ENCODE results near the gene PHLDA2.

The PHLDA2 gene

DNA sequence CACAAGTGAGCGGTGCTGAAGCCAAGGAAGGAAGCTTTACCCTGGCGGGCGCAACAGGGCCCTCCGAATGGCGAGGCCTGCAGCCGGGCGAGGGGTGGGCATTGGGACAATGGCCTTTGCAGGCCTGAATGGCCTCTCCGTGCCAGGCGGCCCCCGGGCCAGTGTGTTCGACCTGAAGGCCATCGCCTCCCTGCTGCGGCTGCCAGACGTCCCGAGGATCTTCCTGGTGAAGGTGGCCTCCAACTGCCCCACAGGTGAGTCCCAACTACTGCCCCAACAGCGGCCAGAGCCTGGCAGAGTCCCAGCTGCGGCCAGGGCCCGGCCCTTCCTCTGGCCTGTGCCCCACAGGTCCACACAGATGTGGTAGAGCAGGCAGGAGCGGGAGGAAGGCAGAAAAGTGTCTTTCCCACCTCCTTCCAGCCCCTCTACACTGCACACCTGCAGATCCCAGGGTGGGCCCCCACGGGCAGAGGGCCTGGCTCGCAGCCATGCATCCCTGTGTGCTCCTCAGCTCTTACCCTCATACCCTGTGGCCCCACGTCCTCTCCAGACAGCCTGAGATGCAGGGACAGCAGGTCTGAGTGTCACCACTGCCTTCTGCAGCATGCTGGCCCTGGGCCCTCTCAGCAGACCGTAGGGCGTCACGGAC, 11.3 kb downstream of the PHLDA2 start:
- H3K27me3 ChIP-seq = peaks cover 22% of the 10 kb centered on the region
- H3K9me3 ChIP-seq = no peaks in the 10 kb centered on the region
- TF ChIP-seq, protein P1, sequence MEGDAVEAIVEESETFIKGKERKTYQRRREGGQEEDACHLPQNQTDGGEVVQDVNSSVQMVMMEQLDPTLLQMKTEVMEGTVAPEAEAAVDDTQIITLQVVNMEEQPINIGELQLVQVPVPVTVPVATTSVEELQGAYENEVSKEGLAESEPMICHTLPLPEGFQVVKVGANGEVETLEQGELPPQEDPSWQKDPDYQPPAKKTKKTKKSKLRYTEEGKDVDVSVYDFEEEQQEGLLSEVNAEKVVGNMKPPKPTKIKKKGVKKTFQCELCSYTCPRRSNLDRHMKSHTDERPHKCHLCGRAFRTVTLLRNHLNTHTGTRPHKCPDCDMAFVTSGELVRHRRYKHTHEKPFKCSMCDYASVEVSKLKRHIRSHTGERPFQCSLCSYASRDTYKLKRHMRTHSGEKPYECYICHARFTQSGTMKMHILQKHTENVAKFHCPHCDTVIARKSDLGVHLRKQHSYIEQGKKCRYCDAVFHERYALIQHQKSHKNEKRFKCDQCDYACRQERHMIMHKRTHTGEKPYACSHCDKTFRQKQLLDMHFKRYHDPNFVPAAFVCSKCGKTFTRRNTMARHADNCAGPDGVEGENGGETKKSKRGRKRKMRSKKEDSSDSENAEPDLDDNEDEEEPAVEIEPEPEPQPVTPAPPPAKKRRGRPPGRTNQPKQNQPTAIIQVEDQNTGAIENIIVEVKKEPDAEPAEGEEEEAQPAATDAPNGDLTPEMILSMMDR (IDR thresholded peaks at IDR 0.05) = no peak
- H3K4me1 ChIP-seq (ENCODE audit: control insufficient read depth in 1 of 2, insufficient read depth in 1 of 2, low read depth in 1 of 2, low read length in 1 of 2) = no peaks in the 10 kb centered on the region
- H3K27ac ChIP-seq = no peak overlapping the region
- H3K4me3 ChIP-seq (ENCODE audit: low read depth in 1 of 2, low read length in 1 of 2) = no peak overlapping the region
- no peaks in the 10 kb centered on the region for H3K36me3 ChIP-seq

DNA sequence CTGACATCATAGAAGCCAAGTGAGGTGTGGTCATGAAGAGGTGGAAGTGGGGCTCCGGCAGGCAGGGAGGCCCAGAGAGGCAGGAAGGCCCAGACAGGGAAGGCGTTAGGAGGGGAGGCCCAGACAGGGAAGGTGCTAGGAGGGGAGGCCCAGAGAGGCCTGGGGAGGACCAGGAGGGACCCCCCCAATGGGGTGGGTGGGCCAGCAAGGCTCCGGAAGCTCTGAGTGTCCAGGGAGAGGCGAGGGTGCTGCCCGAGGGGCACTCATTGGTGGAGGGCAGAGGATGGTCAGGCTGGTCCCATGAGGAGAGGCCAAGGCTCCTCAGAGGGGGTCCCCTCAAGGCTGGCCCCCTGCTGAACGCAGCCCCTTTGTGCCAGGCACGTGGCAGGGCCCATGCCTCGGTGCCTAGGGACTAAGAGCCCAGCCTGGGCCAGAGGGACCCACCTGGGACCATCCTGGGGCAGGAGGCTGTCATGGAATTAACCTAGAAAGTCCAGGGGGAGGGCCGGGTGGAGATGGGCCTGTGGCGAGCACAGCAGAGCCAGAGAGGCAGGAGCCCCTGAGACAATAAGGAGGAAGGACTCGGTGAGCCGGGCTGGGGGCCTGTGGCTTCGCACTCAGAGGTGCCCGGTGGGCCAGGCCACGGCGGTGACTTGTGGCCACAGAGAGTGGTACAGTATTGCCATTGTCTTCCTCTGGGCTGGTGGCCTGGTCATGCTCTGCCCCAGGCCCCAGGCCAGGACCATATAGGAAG, 12.2 kb downstream of the PHLDA2 start:
- TF ChIP-seq, protein P1 (IDR thresholded peaks at IDR 0.05) = no peak
- no peaks in the 10 kb centered on the region for H3K9me3 ChIP-seq
- no peak overlapping the region for H3K27ac ChIP-seq
- no peaks in the 10 kb centered on the region for H3K36me3 ChIP-seq
- H3K27me3 ChIP-seq = peaks cover 30% of the 10 kb centered on the region
- no peak overlapping the region for H3K4me3 ChIP-seq (ENCODE audit: low read depth in 1 of 2, low read length in 1 of 2)
- no peaks in the 10 kb centered on the region for H3K4me1 ChIP-seq (ENCODE audit: control insufficient read depth in 1 of 2, insufficient read depth in 1 of 2, low read depth in 1 of 2, low read length in 1 of 2)

DNA sequence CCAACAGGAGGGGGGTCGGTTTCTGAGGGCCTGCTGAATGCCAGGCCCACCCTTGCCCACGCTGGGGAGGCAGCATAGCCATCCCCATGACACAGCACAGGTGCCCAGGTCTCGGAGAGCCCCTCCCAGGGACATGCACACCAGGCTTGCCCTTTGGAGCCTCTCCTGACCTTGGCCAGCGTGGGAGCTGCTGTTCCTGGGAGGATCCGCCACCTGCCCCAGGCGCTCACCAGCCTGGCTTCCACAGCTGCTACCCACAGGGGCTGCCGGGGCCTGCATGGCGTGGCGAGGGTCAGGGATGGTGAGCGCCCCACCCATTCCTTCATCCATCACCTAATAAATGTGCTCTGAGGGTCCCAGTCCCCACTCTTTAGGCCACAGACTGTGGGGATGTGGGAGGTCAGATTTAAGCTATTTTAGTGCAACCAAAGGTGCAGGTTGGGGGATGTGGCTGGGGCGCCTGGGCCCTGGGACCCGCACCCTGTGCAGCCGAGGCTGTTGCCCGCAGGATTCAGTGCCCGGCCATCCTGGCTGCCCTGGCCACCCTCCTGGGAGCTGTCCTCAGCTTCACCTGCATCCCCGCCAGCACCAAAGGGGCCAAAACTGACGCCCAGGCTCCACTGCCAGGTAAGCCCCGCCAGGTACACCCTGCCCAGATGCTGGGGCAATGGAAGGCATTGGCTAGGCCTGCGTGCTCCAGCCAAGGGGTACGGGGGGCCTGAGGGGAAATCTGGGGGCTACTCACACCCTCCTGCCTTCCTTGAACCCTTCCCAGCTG, 12.9 kb downstream of the PHLDA2 start:
- TF ChIP-seq, protein P1 (IDR thresholded peaks at IDR 0.05) = no peak
- H3K36me3 ChIP-seq = no peaks in the 10 kb centered on the region
- H3K9me3 ChIP-seq = no peaks in the 10 kb centered on the region
- peaks cover 33% of the 10 kb centered on the region for H3K27me3 ChIP-seq
- H3K4me3 ChIP-seq (ENCODE audit: low read depth in 1 of 2, low read length in 1 of 2) = no peak overlapping the region
- H3K27ac ChIP-seq = no peak overlapping the region
- H3K4me1 ChIP-seq (ENCODE audit: control insufficient read depth in 1 of 2, insufficient read depth in 1 of 2, low read depth in 1 of 2, low read length in 1 of 2) = no peaks in the 10 kb centered on the region

DNA sequence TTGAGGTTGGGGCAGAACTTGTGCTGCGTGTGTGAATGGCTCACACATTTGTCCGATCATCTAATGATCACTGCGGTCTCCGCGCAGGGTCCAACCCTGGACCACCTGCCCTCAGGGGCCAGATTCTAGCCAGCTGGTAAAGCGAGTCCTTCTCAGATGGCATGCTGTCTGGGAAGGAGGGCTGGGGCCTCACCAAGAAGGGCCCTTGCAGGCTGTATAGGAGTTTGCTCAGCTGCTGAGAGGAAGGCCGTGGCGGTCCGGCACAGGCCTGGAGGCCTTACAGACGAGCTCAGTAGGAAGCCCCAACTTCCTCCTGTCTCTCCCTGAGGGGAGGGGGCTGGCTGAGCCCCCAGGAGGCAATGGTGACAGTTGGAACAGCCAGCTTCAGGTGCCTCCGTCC, 13.7 kb downstream of the PHLDA2 start:
- no peak overlapping the region for H3K4me3 ChIP-seq (ENCODE audit: low read depth in 1 of 2, low read length in 1 of 2)

DNA sequence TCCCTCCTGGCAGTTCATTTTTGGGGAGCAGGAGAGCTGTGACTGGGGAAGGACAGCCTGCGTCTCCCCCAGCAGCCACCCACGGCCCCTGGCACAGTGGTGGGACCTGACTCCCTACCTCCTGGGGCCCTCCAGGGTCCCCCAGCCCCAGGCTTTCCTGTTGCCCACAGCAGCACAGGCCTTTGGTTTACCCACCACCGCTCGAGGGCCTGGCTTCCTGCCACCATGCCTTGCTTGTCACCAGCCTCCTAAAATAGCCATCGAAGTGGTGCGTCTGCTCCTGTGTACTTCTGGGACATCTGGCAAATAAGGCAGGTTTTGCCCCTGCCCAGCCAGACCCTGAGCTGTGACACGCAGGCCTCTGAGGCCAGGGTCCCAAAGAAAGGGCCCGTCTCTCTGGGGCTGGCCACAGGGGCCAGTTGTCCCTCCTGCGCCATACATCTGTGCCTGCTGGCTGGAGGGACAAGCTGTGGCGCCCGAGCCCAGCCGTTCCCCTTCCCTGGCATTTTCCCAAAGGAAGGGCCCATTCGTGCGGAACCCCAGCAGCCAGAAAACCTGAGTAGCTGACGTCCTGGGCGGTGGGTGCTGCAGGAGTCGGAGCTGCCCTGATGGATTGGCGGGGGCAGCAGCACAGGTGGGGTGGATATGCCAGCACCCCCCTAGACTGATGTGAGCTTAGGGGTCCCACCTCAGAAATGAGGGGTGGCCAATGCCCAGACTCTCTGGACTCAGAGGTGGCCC, 14.6 kb downstream of the PHLDA2 start:
- Histone ChIP-seq H3K9me3 (no peaks in the 10 kb centered on the region), H3K4me3 (ENCODE audit: low read depth in 1 of 2, low read length in 1 of 2) (no peak overlapping the region), H3K27ac (no peak overlapping the region), H3K36me3 (peaks cover 4% of the 10 kb centered on the region), H3K27me3 (peaks cover 43% of the 10 kb centered on the region), H3K4me1 (ENCODE audit: control insufficient read depth in 1 of 2, insufficient read depth in 1 of 2, low read depth in 1 of 2, low read length in 1 of 2) (no peaks in the 10 kb centered on the region)
- TF ChIP-seq, protein P1 (IDR thresholded peaks at IDR 0.05) = no peak

More for the DNA sequence above, 13.7 kb downstream of the PHLDA2 start:
- Histone ChIP-seq H3K36me3 (no peaks in the 10 kb centered on the region), H3K4me1 (ENCODE audit: control insufficient read depth in 1 of 2, insufficient read depth in 1 of 2, low read depth in 1 of 2, low read length in 1 of 2) (no peaks in the 10 kb centered on the region), H3K9me3 (no peaks in the 10 kb centered on the region), H3K27ac (no peak overlapping the region), H3K27me3 (peaks cover 34% of the 10 kb centered on the region)
- TF ChIP-seq, protein P1 (IDR thresholded peaks at IDR 0.05) = no peak

Data from neutrophil (primary cell).